ENCODE results near the gene HNRNPA1. TPM values are rescaled to one million over a fixed set of nuclear protein-coding genes. Genes with fewer than 3 reads are reported as not detected.

Gene HNRNPA1
- total and polyA plus RNA-seq, 9 of the 15 experiments (the other 6 are each of a cell fraction or from before 2014, with no cell fraction given): 1,166 to 2,703 (median 1,815) TPM

GRCh38 chr12:54282949-54283593 lies 2.5 kb downstream of the HNRNPA1 start (continued):
- TF ChIP-seq SMAD4 (CRISPR knock-in tag; conservative IDR thresholded peaks at IDR 0.05) (no peak), KLF1 (tag; IDR thresholded peaks at IDR 0.05) (no peak), POU5F1 (IDR thresholded peaks at IDR 0.05; ENCODE audit: borderline replicate concordance, low read depth, low read length, partially characterized antibody) (no peak), NR1H2 (CRISPR knock-in tag; IDR thresholded peaks at IDR 0.05) (no peak), HEY1 (CRISPR knock-in tag; IDR thresholded peaks at IDR 0.05; ENCODE audit: borderline replicate concordance) (no peak), NCOA1 (IDR thresholded peaks at IDR 0.05; ENCODE audit: low read depth) (no peak), KHSRP (IDR thresholded peaks at IDR 0.05) (no peak), IRF1 (CRISPR knock-in tag; IDR thresholded peaks at IDR 0.05; ENCODE audit: borderline replicate concordance) (no peak), GATAD2B (IDR thresholded peaks at IDR 0.05; ENCODE audit: borderline replicate concordance) (no peak), ZNF174 (CRISPR knock-in tag; IDR thresholded peaks at IDR 0.05) (no peak), MED1 (CRISPR knock-in tag; IDR thresholded peaks at IDR 0.05; ENCODE audit: borderline replicate concordance) (no peak), ZNF124 (CRISPR knock-in tag; IDR thresholded peaks at IDR 0.05) (no peak), ZC3H8 (IDR thresholded peaks at IDR 0.05) (no peak), ZFP1 (CRISPR knock-in tag; IDR thresholded peaks at IDR 0.05) (no peak), SNRNP70 (optimal IDR thresholded peaks at IDR 0.05; ENCODE audit: low read depth, low read length) (peak; percentile 83), TSC22D4 (tag; IDR thresholded peaks at IDR 0.05) (no peak), ZNF551 (CRISPR knock-in tag; IDR thresholded peaks at IDR 0.05) (no peak), HSF4 (CRISPR knock-in tag; IDR thresholded peaks at IDR 0.05; ENCODE audit: borderline replicate concordance) (no peak), ARID4B (CRISPR knock-in tag; IDR thresholded peaks at IDR 0.05) (peak; percentile 49), POLR2H (tag; IDR thresholded peaks at IDR 0.05; ENCODE audit: low read depth) (no peak), RFX1 (IDR thresholded peaks at IDR 0.05) (no peak), PPARD (CRISPR knock-in tag; IDR thresholded peaks at IDR 0.05) (no peak), RBM22 (IDR thresholded peaks at IDR 0.05; ENCODE audit: low read depth, low read length, poor library complexity, severe bottlenecking) (no peak), RBM39 (optimal IDR thresholded peaks at IDR 0.05; ENCODE audit: low read depth, low read length) (peak; percentile 59), ELK3 (CRISPR knock-in tag; IDR thresholded peaks at IDR 0.05) (no peak), TEAD1 (CRISPR knock-in tag; IDR thresholded peaks at IDR 0.05) (no peak)

Data from K562 (cell line).